Gastrocnemius medialis (tissue), 4 donors: ENCODE measurements around the gene SPATS2L. TPM values are rescaled to one million over a fixed set of nuclear protein-coding genes. Genes with fewer than 3 reads are reported as not detected.

ENCODE experiments used
- ATAC-seq, 2 donors: fragments of 150-250 bp; one replicate each; pipeline ENCODE4 v1.9.1; 2016
- DNase-seq, 2 donors: peaks; one replicate each; pipeline ENCODE4 v3.0.0-alpha.2; 2019
- H3K27ac ChIP-seq, 4 donors: fragments of 200-600 bp; sonication (generic); 1 replicate in 1 of 4; 2 replicates in 3 of 4; pipeline ENCODE4 v1.5.1; 2016 to 2018; ENCODE audit warnings: mild to moderate bottlenecking in 2 of 4, moderate library complexity in 1 of 4
- H3K27me3 ChIP-seq, 3 donors: fragments of 200-600 bp; sonication (generic) in 2 of 3; 1 replicate in 1 of 3; 2 replicates in 2 of 3; pipeline versions ENCODE4 v1.5.1 to v1.6.0; 2016 to 2019; ENCODE audit warnings: mild to moderate bottlenecking in 1 of 3, moderate library complexity in 1 of 3
- H3K36me3 ChIP-seq, 2 donors: fragments of 200-600 bp; sonication (generic) in 1 of 2; one replicate each; pipeline ENCODE4 v1.5.1; 2017 to 2018
- H3K4me1 ChIP-seq, 2 donors: fragments of 200-600 bp; sonication (generic) in 1 of 2; one replicate each; pipeline ENCODE4 v1.5.1; 2016 to 2017; ENCODE audit warnings: mild to moderate bottlenecking in 2 of 2
- H3K4me3 ChIP-seq, 4 donors: fragments of 200-600 bp; sonication (generic) in 3 of 4; 1 replicate in 1 of 4; 2 replicates in 3 of 4; pipeline ENCODE4 v1.5.1; 2016 to 2019; ENCODE audit warnings: mild to moderate bottlenecking in 2 of 4
- H3K9me3 ChIP-seq, 3 donors: fragments of 200-600 bp; sonication (generic) in 2 of 3; 1 replicate in 1 of 3; 2 replicates in 2 of 3; pipeline ENCODE4 v1.5.1; 2016 to 2019
- POLR2A ChIP-seq, 2 donors: fragments of 450-650 bp; IDR thresholded peaks; one replicate each; pipeline ENCODE4 v1.6.1; 2017; ENCODE audit warnings: antibody characterized with exemption in 2 of 2, mild to moderate bottlenecking in 2 of 2, moderate library complexity in 2 of 2
- in situ Hi-C, 4 donors: fragments of 200-750 bp; cut with MboI; loops; one replicate each; pipeline versions ENCODE4 v1.15.0 to v1.8.0; 2017; ENCODE audit warnings: low sequenced_read_pairs in 4 of 4
- intact Hi-C: fragments of 100-400 bp; cut with DNase I; formaldehyde crosslinking; loops from one replicate; pipeline ENCODE4 v1.15.1; 2023; ENCODE audit warnings: low total_unique reads
- total RNA-seq, 4 donors: library from RNA; depleted of rRNA; stranded (reverse); fragments of >200 nt; gene quantifications; one replicate each; pipeline versions ENCODE4 v1.1.0 to v1.2.3, GENCODE V29; 2016
- TF ChIP-seq, protein P1 (sequence below), 5 experiments: fragments of 450-650 bp in 3 of 5; fragments of 200-600 bp in 2 of 5; sonication (generic) in 2 of 5; IDR thresholded peaks in 4 of 5; conservative IDR thresholded peaks in 1 of 5; 1 replicate in 4 of 5; 2 replicates in 1 of 5; pipeline ENCODE4 v1.5.1; 2016 to 2019; ENCODE audit warnings: antibody characterized with exemption in 5 of 5, mild to moderate bottlenecking in 3 of 5, moderate library complexity in 3 of 5

Gene SPATS2L
- total RNA-seq, 4 donors from 2014 or later: 34.0 to 74.2 (median 52.3) TPM

DNA sequence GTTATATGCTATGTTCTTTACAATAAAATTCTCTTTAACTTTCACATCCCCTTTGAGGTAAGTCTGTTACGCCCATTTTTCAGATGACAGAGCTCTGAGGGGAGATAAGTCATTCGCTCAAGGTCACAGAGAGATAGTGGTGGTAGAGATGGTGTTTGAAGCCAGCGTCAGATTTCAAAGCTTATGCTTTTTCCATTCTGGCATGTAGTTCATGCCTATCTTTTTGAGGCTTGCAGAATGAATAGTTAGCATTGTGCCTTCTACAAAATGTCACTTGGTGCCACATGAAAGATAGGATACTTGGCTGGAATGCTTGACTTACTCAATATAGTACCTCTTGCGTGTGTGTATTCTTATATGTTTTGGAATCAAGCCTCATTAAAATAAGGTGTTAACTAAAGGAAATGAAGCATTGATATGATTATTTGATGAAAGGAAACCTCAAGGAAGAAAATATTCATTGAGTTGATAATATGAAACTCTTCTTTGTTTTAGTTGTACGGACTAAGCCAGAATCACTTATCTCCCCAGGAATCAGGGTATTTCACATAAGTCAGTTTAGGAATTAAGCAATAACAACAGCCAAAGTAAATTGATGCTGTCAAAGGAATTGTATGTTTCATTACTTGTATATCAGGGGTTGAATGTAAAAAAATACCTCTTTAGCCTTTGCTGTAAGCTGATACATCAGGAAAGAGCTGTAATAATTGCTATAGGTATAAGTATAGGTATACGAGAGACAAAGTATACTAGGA lies 15.5 kb downstream of the SPATS2L start:
- ATAC-seq (no peak), DNase-seq (no peak)
- TF ChIP-seq, protein P1, sequence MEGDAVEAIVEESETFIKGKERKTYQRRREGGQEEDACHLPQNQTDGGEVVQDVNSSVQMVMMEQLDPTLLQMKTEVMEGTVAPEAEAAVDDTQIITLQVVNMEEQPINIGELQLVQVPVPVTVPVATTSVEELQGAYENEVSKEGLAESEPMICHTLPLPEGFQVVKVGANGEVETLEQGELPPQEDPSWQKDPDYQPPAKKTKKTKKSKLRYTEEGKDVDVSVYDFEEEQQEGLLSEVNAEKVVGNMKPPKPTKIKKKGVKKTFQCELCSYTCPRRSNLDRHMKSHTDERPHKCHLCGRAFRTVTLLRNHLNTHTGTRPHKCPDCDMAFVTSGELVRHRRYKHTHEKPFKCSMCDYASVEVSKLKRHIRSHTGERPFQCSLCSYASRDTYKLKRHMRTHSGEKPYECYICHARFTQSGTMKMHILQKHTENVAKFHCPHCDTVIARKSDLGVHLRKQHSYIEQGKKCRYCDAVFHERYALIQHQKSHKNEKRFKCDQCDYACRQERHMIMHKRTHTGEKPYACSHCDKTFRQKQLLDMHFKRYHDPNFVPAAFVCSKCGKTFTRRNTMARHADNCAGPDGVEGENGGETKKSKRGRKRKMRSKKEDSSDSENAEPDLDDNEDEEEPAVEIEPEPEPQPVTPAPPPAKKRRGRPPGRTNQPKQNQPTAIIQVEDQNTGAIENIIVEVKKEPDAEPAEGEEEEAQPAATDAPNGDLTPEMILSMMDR (IDR thresholded peaks at IDR 0.05 in 4 of 5, conservative IDR thresholded peaks at IDR 0.05 in 1 of 5): no peak
- no peak for TF ChIP-seq POLR2A (IDR thresholded peaks at IDR 0.05)
- Histone ChIP-seq H3K4me1 (peaks cover 37 to 39% of the 10 kb centered on the region in 2 donors), H3K27ac (no peak overlapping the region), H3K9me3 (no peaks in the 10 kb centered on the region), H3K27me3 (no peaks in the 10 kb centered on the region), H3K36me3 (no peaks in the 10 kb centered on the region), H3K4me3 (no peak overlapping the region)
- intact Hi-C loops: loop anchor here (2.0 kb wide), 1 partner anchor 55 kb away; no protein-coding TSS in a partner anchor
- in situ Hi-C loops: loop anchor here in 1 of 4 donors (25.0 kb wide), 1 partner anchor 140 kb away; no protein-coding TSS in a partner anchor

DNA sequence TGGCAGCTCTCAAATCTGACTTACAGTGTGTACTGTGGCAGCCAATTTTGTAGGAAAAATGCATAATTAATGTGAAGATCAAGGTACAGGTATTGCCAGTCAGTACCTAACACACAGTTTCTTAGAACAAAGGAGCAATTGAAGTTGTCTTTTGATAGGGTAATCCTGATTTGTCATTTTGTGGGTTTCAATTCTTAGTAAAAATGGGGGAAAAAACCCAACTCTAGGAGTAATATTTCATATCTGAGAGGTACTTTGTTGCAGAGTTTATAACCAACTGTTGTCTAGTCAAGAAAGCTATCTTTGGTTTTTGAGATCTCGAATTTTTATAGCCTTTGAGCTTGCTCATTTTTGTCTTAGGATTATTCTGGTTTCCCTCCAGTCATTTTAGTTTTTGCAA lies 16.1 kb downstream of the SPATS2L start:
- Histone ChIP-seq H3K36me3 (no peaks in the 10 kb centered on the region), H3K4me3 (no peak overlapping the region), H3K4me1 (peaks cover 30 to 33% of the 10 kb centered on the region in 2 donors), H3K9me3 (no peaks in the 10 kb centered on the region), H3K27ac (no peak overlapping the region), H3K27me3 (no peaks in the 10 kb centered on the region)
- in situ Hi-C loops: loop anchor here in 1 of 4 donors (25.0 kb wide), 1 partner anchor 140 kb away; no protein-coding TSS in a partner anchor
- no peak for DNase-seq
- ATAC-seq: no peak
- no peak for TF ChIP-seq POLR2A (IDR thresholded peaks at IDR 0.05)
- TF ChIP-seq, protein P1 (IDR thresholded peaks at IDR 0.05 in 4 of 5, conservative IDR thresholded peaks at IDR 0.05 in 1 of 5): no peak
- intact Hi-C loops: no loop called here

DNA sequence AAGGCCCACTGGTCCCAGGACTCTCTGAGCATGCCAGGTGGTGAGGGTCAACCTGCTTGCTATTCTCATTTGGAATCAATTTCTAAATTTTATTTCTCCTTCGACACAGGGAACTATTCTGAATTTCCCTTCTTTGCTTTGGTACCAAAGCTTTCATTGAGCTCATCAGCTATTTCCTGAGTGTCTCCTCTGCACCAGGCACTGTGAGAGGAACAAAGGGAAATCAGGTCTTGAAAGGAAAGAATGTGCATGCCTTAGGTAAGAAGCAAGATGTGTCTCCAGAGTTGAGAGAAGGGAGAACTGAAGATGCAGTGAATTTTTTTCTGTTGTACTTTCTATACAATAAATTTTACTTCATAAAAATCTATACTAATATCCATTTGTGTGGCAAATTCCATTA lies 17.9 kb downstream of the SPATS2L start:
- Histone ChIP-seq H3K27me3 (no peaks in the 10 kb centered on the region), H3K4me1 (peaks cover 26 to 32% of the 10 kb centered on the region in 2 donors), H3K27ac (no peak overlapping the region), H3K9me3 (no peaks in the 10 kb centered on the region), H3K36me3 (no peaks in the 10 kb centered on the region), H3K4me3 (no peak overlapping the region)
- in situ Hi-C loops: loop anchor here in 1 of 4 donors (25.0 kb wide), 1 partner anchor 138 kb away; no protein-coding TSS in a partner anchor
- DNase-seq (no peak), ATAC-seq (no peak)
- TF ChIP-seq POLR2A (IDR thresholded peaks at IDR 0.05): no peak
- TF ChIP-seq, protein P1 (IDR thresholded peaks at IDR 0.05 in 4 of 5, conservative IDR thresholded peaks at IDR 0.05 in 1 of 5): no peak
- intact Hi-C loops: no loop called here

DNA sequence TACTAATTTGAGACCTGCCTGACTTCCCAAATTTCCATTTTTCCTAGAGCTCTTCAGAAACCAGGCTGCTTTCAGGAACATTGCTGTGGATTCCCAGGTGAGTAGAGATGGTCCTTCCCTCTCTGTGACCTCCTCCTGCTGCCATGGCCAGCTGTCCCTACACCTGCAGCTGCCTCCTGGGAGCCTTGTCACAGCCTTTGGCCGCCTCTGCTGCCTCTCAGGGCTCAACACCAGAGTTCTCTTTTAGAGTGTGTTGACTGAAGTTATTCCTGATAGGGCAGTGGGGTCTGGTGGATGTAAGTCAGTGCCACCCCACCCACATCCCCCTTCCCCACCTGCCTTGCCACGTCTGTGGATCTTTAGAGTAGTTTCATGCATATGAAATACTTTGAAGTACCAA lies 22.9 kb downstream of the SPATS2L start:
- no peak overlapping the region for H3K4me3 ChIP-seq
- no peaks in the 10 kb centered on the region for H3K27me3 ChIP-seq
- intact Hi-C loops (no loop called here), in situ Hi-C loops (no loop called here)
- peak in 1 of 2 donors; percentile 21 for ATAC-seq
- DNase-seq: no peak
- peak overlapping the region in 1 of 4 donors; percentile 43 for H3K27ac ChIP-seq
- no peaks in the 10 kb centered on the region for H3K36me3 ChIP-seq
- TF ChIP-seq, protein P1 (IDR thresholded peaks at IDR 0.05 in 4 of 5, conservative IDR thresholded peaks at IDR 0.05 in 1 of 5): no peak
- no peak for TF ChIP-seq POLR2A (IDR thresholded peaks at IDR 0.05)
- peaks cover 15 to 17% of the 10 kb centered on the region in 2 donors for H3K4me1 ChIP-seq
- H3K9me3 ChIP-seq: no peaks in the 10 kb centered on the region
